Measurements from ENCODE around the gene MGMT. TPM values are rescaled to one million over a fixed set of nuclear protein-coding genes. Genes with fewer than 3 reads are reported as not detected.

The MGMT gene
- total RNA-seq, 1 experiment from 2014 or later = 21.2 TPM

DNA sequence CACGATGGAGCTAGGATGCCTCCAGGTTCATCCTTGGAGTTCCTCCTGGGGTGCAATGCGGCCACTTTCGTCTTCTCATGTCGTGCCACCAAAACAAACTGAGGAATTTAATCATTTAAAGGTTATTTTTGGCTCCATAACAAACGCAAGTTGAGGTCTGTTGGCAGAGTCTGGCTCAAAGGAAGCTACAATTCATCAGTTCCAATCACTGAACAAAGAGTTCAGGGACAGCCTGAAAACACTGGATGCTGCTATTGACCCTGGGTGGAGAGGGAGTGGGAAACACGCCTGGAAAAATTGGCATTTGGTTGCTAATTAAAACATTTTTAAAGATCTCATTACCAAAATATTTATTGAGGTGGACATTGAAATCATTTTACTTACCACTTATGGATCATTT is 11.4 kb upstream of the MGMT start:
- Histone ChIP-seq H3K27ac (no peak overlapping the region), H3K9me2 (ENCODE audit: insufficient read depth) (no peaks in the 10 kb centered on the region), H4K20me1 (ENCODE audit: insufficient read depth) (no peaks in the 10 kb centered on the region), H3K4me2 (no peak overlapping the region), H3K4me3 (no peak overlapping the region), H3K36me3 (ENCODE audit: low read depth) (no peaks in the 10 kb centered on the region), H3F3A (ENCODE audit: insufficient read depth, low read depth) (no peaks in the 10 kb centered on the region), H3K79me2 (ENCODE audit: low read depth) (no peaks in the 10 kb centered on the region), H2AFZ (no peak overlapping the region), H3K4me1 (replicated peaks; ENCODE audit: insufficient read depth) (no peaks in the 10 kb centered on the region), H3K27me3 (ENCODE audit: insufficient read depth, low read depth) (peaks cover 79% of the 10 kb centered on the region), H3K9me3 (ENCODE audit: insufficient read depth, low read depth) (no peaks in the 10 kb centered on the region)
- ChIA-PET POLR2A (ENCODE audit: unreplicated experiment) (no interaction called here), CTCF (no interaction called here)
- intact Hi-C loops (cut with micrococcal nuclease; ENCODE audit: unreplicated experiment) = no loop called here
- no TSS peak for BruUV-seq (replicated peaks)
- TF ChIP-seq EZH2 (IDR thresholded peaks at IDR 0.05; ENCODE audit: low read depth) = no peak
- TF ChIP-seq, protein P1, sequence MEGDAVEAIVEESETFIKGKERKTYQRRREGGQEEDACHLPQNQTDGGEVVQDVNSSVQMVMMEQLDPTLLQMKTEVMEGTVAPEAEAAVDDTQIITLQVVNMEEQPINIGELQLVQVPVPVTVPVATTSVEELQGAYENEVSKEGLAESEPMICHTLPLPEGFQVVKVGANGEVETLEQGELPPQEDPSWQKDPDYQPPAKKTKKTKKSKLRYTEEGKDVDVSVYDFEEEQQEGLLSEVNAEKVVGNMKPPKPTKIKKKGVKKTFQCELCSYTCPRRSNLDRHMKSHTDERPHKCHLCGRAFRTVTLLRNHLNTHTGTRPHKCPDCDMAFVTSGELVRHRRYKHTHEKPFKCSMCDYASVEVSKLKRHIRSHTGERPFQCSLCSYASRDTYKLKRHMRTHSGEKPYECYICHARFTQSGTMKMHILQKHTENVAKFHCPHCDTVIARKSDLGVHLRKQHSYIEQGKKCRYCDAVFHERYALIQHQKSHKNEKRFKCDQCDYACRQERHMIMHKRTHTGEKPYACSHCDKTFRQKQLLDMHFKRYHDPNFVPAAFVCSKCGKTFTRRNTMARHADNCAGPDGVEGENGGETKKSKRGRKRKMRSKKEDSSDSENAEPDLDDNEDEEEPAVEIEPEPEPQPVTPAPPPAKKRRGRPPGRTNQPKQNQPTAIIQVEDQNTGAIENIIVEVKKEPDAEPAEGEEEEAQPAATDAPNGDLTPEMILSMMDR (conservative IDR thresholded peaks at IDR 0.05) = no peak
- no peak for DNase-seq

DNA sequence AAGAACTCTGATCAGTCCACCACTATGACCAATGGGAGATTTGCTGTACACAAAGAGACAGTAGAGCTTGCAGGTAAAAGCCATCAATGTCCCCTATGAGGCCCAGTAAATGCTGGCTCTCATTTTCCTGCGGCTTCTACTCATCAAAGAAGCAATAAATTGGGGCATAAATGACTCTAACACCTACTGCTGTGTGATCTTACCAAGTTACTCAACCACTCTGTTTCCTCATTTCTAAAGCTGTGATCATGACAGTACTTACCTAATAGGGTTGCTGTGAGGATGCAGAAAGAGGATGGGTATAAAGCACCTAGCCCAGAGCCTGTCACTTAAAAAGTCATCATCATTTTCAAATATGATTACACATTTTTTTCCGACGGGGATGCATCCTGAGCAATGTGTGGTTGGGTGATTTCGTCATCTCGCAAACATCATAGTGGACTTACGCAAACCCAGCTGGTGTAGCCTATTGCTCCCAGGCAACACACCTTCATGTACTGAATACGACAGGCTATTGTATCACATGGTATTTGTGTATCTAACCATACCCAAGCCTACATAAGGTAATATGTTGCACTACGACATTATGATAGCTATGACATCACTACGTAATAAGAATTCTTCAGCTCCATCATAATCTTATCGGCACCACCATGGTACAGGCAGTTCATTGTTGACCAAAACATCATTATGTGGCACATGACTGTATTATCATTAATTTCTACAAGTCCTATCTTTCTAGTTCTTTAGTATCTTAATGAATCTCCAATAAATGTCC is 7.1 kb upstream of the MGMT start:
- intact Hi-C loops (cut with micrococcal nuclease; ENCODE audit: unreplicated experiment) = loop anchor here (10.0 kb wide), 1 partner anchor 75 kb away; no protein-coding TSS in a partner anchor

DNA sequence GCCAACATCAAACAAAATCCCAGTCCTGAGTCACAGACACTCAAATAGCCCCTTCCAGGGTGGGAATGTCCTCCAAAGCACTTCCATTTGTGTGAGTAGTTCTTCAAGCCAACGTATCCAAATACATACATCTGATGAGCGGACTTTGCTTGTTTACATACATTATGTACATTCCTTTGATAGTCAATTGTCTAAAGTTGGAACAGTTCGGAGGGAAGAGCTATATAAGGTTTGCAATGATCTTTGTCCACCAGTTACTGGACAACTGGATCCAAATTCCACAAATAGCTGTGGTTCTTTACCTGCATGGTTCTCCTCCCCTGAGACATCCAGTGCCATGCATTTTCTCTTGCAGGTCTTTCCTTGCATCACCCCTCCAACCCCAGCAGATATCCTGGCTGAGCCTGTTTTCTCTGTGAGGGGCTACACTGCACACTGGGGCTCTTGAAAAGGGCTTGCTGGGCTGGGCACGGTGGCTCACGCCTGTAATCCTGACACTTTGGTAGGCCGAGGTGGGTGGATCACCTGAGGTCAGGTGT is 4.7 kb upstream of the MGMT start:
- H3K9me2 ChIP-seq (ENCODE audit: insufficient read depth) = no peaks in the 10 kb centered on the region
- no peak overlapping the region for H3K4me2 ChIP-seq
- peaks cover 26% of the 10 kb centered on the region for H3K27me3 ChIP-seq (ENCODE audit: insufficient read depth, low read depth)
- H3K4me1 ChIP-seq (replicated peaks; ENCODE audit: insufficient read depth) = peaks cover 12% of the 10 kb centered on the region
- ChIA-PET CTCF (no interaction called here), POLR2A (ENCODE audit: unreplicated experiment) (no interaction called here)
- 0 out of 2 replicates have a peak, but pooled peaks cover 3% of the 10 kb centered on the region for H3F3A ChIP-seq (ENCODE audit: insufficient read depth, low read depth)
- no TSS peak for BruUV-seq (replicated peaks)
- TF ChIP-seq, protein P1 (conservative IDR thresholded peaks at IDR 0.05) = no peak
- TF ChIP-seq EZH2 (IDR thresholded peaks at IDR 0.05; ENCODE audit: low read depth) = no peak
- H3K36me3 ChIP-seq (ENCODE audit: low read depth) = no peaks in the 10 kb centered on the region
- intact Hi-C loops (cut with micrococcal nuclease; ENCODE audit: unreplicated experiment) = loop anchor here (10.0 kb wide), 1 partner anchor 72 kb away; no protein-coding TSS in a partner anchor
- no peaks in the 10 kb centered on the region for H4K20me1 ChIP-seq (ENCODE audit: insufficient read depth)
- H3K9me3 ChIP-seq (ENCODE audit: insufficient read depth, low read depth) = no peaks in the 10 kb centered on the region
- no peaks in the 10 kb centered on the region for H3K79me2 ChIP-seq (ENCODE audit: low read depth)
- no peak overlapping the region for H2AFZ ChIP-seq
- H3K27ac ChIP-seq = no peak overlapping the region
- H3K4me3 ChIP-seq = no peak overlapping the region
- DNase-seq = no peak

More for the DNA sequence above, 7.1 kb upstream of the MGMT start:
- H3K79me2 ChIP-seq (ENCODE audit: low read depth) = no peaks in the 10 kb centered on the region
- no peak overlapping the region for H3K27ac ChIP-seq
- H3K27me3 ChIP-seq (ENCODE audit: insufficient read depth, low read depth) = peaks cover 49% of the 10 kb centered on the region
- H3F3A ChIP-seq (ENCODE audit: insufficient read depth, low read depth) = 0 out of 2 replicates have a peak, but pooled peaks cover 3% of the 10 kb centered on the region
- H3K9me2 ChIP-seq (ENCODE audit: insufficient read depth) = no peaks in the 10 kb centered on the region
- H2AFZ ChIP-seq = no peak overlapping the region
- H4K20me1 ChIP-seq (ENCODE audit: insufficient read depth) = no peaks in the 10 kb centered on the region
- no peak overlapping the region for H3K4me2 ChIP-seq
- H3K36me3 ChIP-seq (ENCODE audit: low read depth) = no peaks in the 10 kb centered on the region
- DNase-seq = peak in 1 of 2 experiments; percentile 38
- TF ChIP-seq, protein P1 (conservative IDR thresholded peaks at IDR 0.05) = no peak
- TF ChIP-seq EZH2 (IDR thresholded peaks at IDR 0.05; ENCODE audit: low read depth) = no peak
- H3K9me3 ChIP-seq (ENCODE audit: insufficient read depth, low read depth) = no peaks in the 10 kb centered on the region
- peaks cover 12% of the 10 kb centered on the region for H3K4me1 ChIP-seq (replicated peaks; ENCODE audit: insufficient read depth)
- no peak overlapping the region for H3K4me3 ChIP-seq
- CTCF ChIA-PET = no interaction called here
- no TSS peak for BruUV-seq (replicated peaks)
- POLR2A ChIA-PET (ENCODE audit: unreplicated experiment) = no interaction called here

Data from PC-9 (cell line).